IMR-90 (cell line): Measurements from ENCODE around the gene NGEF. TPM values are rescaled to one million over a fixed set of nuclear protein-coding genes. Genes with fewer than 3 reads are reported as not detected.

ENCODE experiments used
- ATAC-seq: fragments of 200-7000 bp; cut with Tn5 transposase; 2 replicates; pipeline ENCODE4 v1.9.1; 2020; ENCODE audit warnings: low read depth, mild to moderate bottlenecking, moderate library complexity
- BruUV-seq: library from RNA; stranded (reverse); fragments of 400-500 nt; replicated peaks from 2 replicates; lab custom pipeline; 2021; lab: Mats Ljungman, UMichigan
- CTCF ChIA-PET: fragments of 300-600 bp; formaldehyde crosslinking; extraction: SDS; loops from one replicate; lab custom pipeline; 2021; ENCODE audit warnings: antibody characterized with exemption; lab: Yijun Ruan, JAX
- POLR2A ChIA-PET: fragments of 300-600 bp; sonication (Branson Sonifier 250); formaldehyde crosslinking; loops from one replicate; lab custom pipeline; 2022; ENCODE audit warnings: antibody characterized with exemption; ENCODE audit not compliant: unreplicated experiment; lab: Charles Lee
- DNase-seq: peaks from one replicate; pipeline ENCODE4 v3.0.0; 2013
- H2AFZ ChIP-seq: replicated peaks from 2 replicates; pipeline ENCODE3; 2013; ENCODE audit warnings: low read length, mild to moderate bottlenecking; ENCODE audit not compliant: poor library complexity
- H2AK5ac ChIP-seq: 2 replicates; pipeline ENCODE4 v1.6.1; 2013; ENCODE audit warnings: low read depth, low read length, inconsistent platforms
- H2AK9ac ChIP-seq: replicated peaks from 2 replicates; pipeline ENCODE3; 2013; ENCODE audit warnings: mild to moderate bottlenecking, low read depth, low read length, moderate library complexity; ENCODE audit not compliant: poor library complexity
- H2BK120ac ChIP-seq: 2 replicates; pipeline ENCODE4 v1.6.1; 2013; ENCODE audit warnings: low read depth, low read length, inconsistent platforms
- H2BK15ac ChIP-seq: 3 replicates; pipeline ENCODE4 v1.6.1; 2013; ENCODE audit warnings: low read depth, low read length, inconsistent platforms
- H2BK20ac ChIP-seq: 2 replicates; pipeline ENCODE4 v1.6.1; 2013; ENCODE audit warnings: low read depth, mild to moderate bottlenecking, inconsistent platforms, low read length, moderate library complexity
- H2BK5ac ChIP-seq: 2 replicates; pipeline ENCODE4 v1.6.1; 2013; ENCODE audit warnings: mild to moderate bottlenecking, low read depth, low read length, inconsistent platforms; ENCODE audit not compliant: poor library complexity, severe bottlenecking
- H3K14ac ChIP-seq: replicated peaks from 2 replicates; pipeline ENCODE4 v1.6.1; 2013; ENCODE audit warnings: low read depth, low read length, inconsistent platforms
- H3K18ac ChIP-seq: 2 replicates; pipeline ENCODE4 v1.6.1; 2013; ENCODE audit warnings: low read depth, low read length, control low read depth
- H3K23ac ChIP-seq: 2 replicates; pipeline ENCODE4 v1.6.1; 2013; ENCODE audit warnings: low read depth, low read length, inconsistent platforms
- H3K27ac ChIP-seq: 2 replicates; pipeline ENCODE4 v1.5.1; 2013; ENCODE audit warnings: mild to moderate bottlenecking, control low read depth, low read length; ENCODE audit not compliant: insufficient read depth
- H3K27me3 ChIP-seq: 2 replicates; pipeline ENCODE4 v1.6.1; 2013; ENCODE audit warnings: low read length; ENCODE audit not compliant: control insufficient read depth, insufficient read depth
- H3K36me3 ChIP-seq: 2 replicates; pipeline ENCODE4 v1.6.1; 2013; ENCODE audit warnings: low read length, mixed read lengths; ENCODE audit not compliant: control insufficient read depth, insufficient read depth
- H3K4ac ChIP-seq: 2 replicates; pipeline ENCODE4 v1.6.1; 2013; ENCODE audit warnings: low read depth, low read length, inconsistent platforms
- H3K4me1 ChIP-seq: 2 replicates; pipeline ENCODE4 v1.6.1; 2013; ENCODE audit warnings: low read length, mixed read lengths; ENCODE audit not compliant: control insufficient read depth, insufficient read depth
- H3K4me2 ChIP-seq: 2 replicates; pipeline ENCODE4 v1.6.1; 2013; ENCODE audit warnings: low read depth, mild to moderate bottlenecking, control low read depth, low read length, moderate library complexity
- H3K4me3 ChIP-seq: 2 replicates; pipeline ENCODE4 v1.5.1; 2013; ENCODE audit warnings: low read depth, mild to moderate bottlenecking, control low read depth, low read length, moderate library complexity; ENCODE audit not compliant: insufficient read depth
- H3K56ac ChIP-seq: 2 replicates; pipeline ENCODE4 v1.6.1; 2013; ENCODE audit warnings: low read length, inconsistent platforms; ENCODE audit not compliant: insufficient read depth; ENCODE audit errors: extremely low read depth
- H3K79me1 ChIP-seq, 2 experiments: 2 replicates each; pipeline ENCODE4 v1.6.1; 2013; ENCODE audit warnings: low read length in 2 of 2, inconsistent platforms in 1 of 2, low read depth in 1 of 2
- H3K9ac ChIP-seq: 2 replicates; pipeline ENCODE4 v1.6.1; 2013; ENCODE audit warnings: low read depth, low read length, control low read depth
- H3K9me1 ChIP-seq: 2 replicates; pipeline ENCODE4 v1.6.1; 2013; ENCODE audit warnings: low read length, inconsistent platforms; ENCODE audit not compliant: insufficient read depth
- H3K9me3 ChIP-seq: 2 replicates; pipeline ENCODE4 v1.6.1; 2013; ENCODE audit warnings: low read length; ENCODE audit not compliant: control insufficient read depth, insufficient read depth
- H4K20me1 ChIP-seq: 2 replicates; pipeline ENCODE4 v1.6.1; 2013; ENCODE audit warnings: low read length, inconsistent platforms; ENCODE audit not compliant: insufficient read depth
- H4K5ac ChIP-seq: 2 replicates; pipeline ENCODE4 v1.6.1; 2013; ENCODE audit warnings: mild to moderate bottlenecking, low read depth, low read length, control low read depth
- H4K8ac ChIP-seq, 2 experiments: 2 replicates each; pipeline ENCODE4 v1.6.1; 2013; ENCODE audit warnings: low read depth in 2 of 2, low read length in 2 of 2, control low read depth in 1 of 2, inconsistent platforms in 1 of 2
- H4K91ac ChIP-seq: 2 replicates; pipeline ENCODE4 v1.6.1; 2013; ENCODE audit warnings: low read depth, low read length, inconsistent platforms; ENCODE audit not compliant: insufficient read depth
- CTCF ChIP-seq: conservative IDR thresholded peaks from 2 replicates; pipeline ENCODE4 v1.5.1; 2012; ENCODE audit warnings: mild to moderate bottlenecking, low read depth, low read length, improper control_type of control experiment
- RCOR1 ChIP-seq: IDR thresholded peaks from 2 replicates; pipeline ENCODE4 v1.6.1; 2012; ENCODE audit warnings: mild to moderate bottlenecking, low read length, improper control_type of control experiment; ENCODE audit not compliant: insufficient replicate concordance
- WGBS, 2 experiments: methylation state at CpG; one replicate each; pipeline versions ENCODE4 v1.1.5 to v1.1.7; 2013; ENCODE audit warnings: missing lambda C conversion rate in 2 of 2; ENCODE audit not compliant: insufficient read length in 1 of 2; ENCODE audit errors: extremely low coverage in 2 of 2; 5-methylcytosine and 5-hydroxymethylcytosine counted together
- dilution Hi-C: fragments of 300-500 bp; cut with HindIII; formaldehyde crosslinking; loops from one replicate; pipeline ENCODE4 v1.14.3; 2018; ENCODE audit warnings: low sequenced_read_pairs; ENCODE audit not compliant: unreplicated experiment
- in situ Hi-C: fragments of 300-500 bp; cut with MboI; formaldehyde crosslinking; loops from 3 replicates; pipeline ENCODE4 v1.14.3; 2019; ENCODE audit warnings: low sequenced_read_pairs, inconsistent platforms, mixed read lengths
- intact Hi-C: fragments of 100-400 bp; cut with micrococcal nuclease; formaldehyde crosslinking; loops from 2 replicates; pipeline ENCODE4 v1.10.0; 2022
- polyA plus RNA-seq, 3 experiments: library from polyadenylated mRNA; depleted of rRNA; stranded (reverse); fragments of >200 nt; gene quantifications; 2 replicates each; pipeline ENCODE4 v1.2.3, GENCODE V29; 2012; ENCODE audit warnings: low replicate concordance in 1 of 3
- total RNA-seq: library from RNA; depleted of rRNA; stranded (reverse); fragments of >200 nt; gene quantifications from 2 replicates; pipeline ENCODE4 v1.2.3, GENCODE V29; 2012

The NGEF gene
- total and polyA plus RNA-seq, 2 of the 4 experiments (the other 2 are of a cell fraction) = 1.1 to 1.7 TPM

DNA sequence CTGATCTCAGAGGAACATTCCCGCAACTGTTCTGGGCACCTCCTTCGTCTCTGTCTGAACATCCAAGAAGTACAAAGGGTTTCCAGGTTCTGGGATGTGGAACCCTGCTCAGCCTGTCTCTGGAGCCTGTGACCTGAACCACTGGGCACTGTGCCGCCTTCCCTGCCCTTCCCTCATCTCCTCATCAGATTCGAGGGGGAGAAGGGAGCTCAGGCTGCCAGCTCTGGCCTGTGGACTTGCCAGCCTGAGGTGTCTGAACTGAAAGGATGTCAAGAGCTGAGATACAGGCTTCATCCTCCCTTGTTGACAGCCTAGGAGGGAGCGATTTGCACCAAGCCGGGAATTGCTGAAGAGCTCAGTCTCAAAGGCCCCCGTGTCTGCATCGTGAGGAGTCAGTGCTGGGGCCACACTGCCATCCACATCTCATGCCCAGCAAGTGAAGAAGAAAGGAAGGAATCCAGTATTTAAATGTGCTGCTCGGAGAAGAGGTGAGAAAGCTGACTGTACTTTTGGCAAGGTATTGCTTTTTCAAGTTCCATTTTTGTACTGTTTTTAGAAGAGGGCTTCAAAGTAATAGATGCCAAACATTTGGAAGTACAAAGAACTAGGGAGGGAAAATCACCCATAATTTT is 32.0 kb upstream of the NGEF start:
- TF ChIP-seq CTCF = no peak
- TF ChIP-seq RCOR1 = no peak
- POLR2A ChIA-PET = no interaction called here
- Histone ChIP-seq H4K91ac (no peak overlapping the region), H2AK5ac (no peak overlapping the region), H3K9me1 (no peaks in the 10 kb centered on the region), H3K9me3 (no peaks in the 10 kb centered on the region), H2BK120ac (no peak overlapping the region), H2BK5ac (no peak overlapping the region), H3K36me3 (no peaks in the 10 kb centered on the region), H3K18ac (no peak overlapping the region), H4K5ac (no peak overlapping the region), H3K4me3 (no peak overlapping the region), H3K27me3 (peaks cover 47% of the 10 kb centered on the region), H2BK15ac (no peak overlapping the region), H2AK9ac (no peak overlapping the region), H3K4me2 (no peak overlapping the region), H2AFZ (no peak overlapping the region), H4K8ac (no peak overlapping the region), H2BK20ac (no peak overlapping the region), H3K14ac (no peak overlapping the region), H3K4me1 (no peaks in the 10 kb centered on the region), H3K56ac (no peak overlapping the region), H4K20me1 (no peaks in the 10 kb centered on the region), H3K27ac (no peak overlapping the region), H3K79me1 (no peaks in the 10 kb centered on the region), H3K9ac (no peak overlapping the region), H3K23ac (no peak overlapping the region), H3K4ac (no peak overlapping the region)
- WGBS, 2 experiments = 90% methylated on average over 2 of the region's 9 CpGs; no CpG with 5 or more reads in 1 of the 2 experiments
- no peak for ATAC-seq
- in situ Hi-C loops = no loop called here
- CTCF ChIA-PET = interaction anchor here (1.9 kb wide), 1 partner anchor 9 kb away, joined by 6 read pairs; no protein-coding TSS in a partner anchor
- no peak for DNase-seq
- dilution Hi-C loops = no loop called here
- intact Hi-C loops = no loop called here
- no TSS peak for BruUV-seq
